ENCODE measurements around the gene TMEM138. TPM values are rescaled to one million over a fixed set of nuclear protein-coding genes. Genes with fewer than 3 reads are reported as not detected.

TMEM138 gene
- total RNA-seq, 1 experiment from 2014 or later = 46.3 TPM

- Mint-ChIP-seq H3K36me3 (ENCODE audit: insufficient read depth, unreplicated experiment) (peaks cover 99% of the 10 kb centered on the region), H3K27me3 (ENCODE audit: insufficient read depth, unreplicated experiment) (no peaks in the 10 kb centered on the region), H3K4me1 (ENCODE audit: low read depth, unreplicated experiment) (no peaks in the 10 kb centered on the region), H3K9me3 (ENCODE audit: unreplicated experiment) (no peaks in the 10 kb centered on the region), H3K4me3 (ENCODE audit: unreplicated experiment) (no peak overlapping the region), H3K27ac (ENCODE audit: unreplicated experiment) (no peak overlapping the region)
- ChIA-PET CTCF (no interaction called here), POLR2A (no interaction called here)
- no peak overlapping the region for H3K4me3 ChIP-seq (ENCODE audit: low read depth, low read length)
- no peak for TF ChIP-seq CTCF (IDR thresholded peaks at IDR 0.05; ENCODE audit: insufficient read depth in 1 of 2, low read depth in 1 of 2, low read length in 1 of 2, severe bottlenecking in 1 of 2, unreplicated experiment in 1 of 2)
- H3K9me3 ChIP-seq = no peaks in the 10 kb centered on the region
- H3K4me1 ChIP-seq = no peaks in the 10 kb centered on the region
- H3K27me3 ChIP-seq (replicated peaks; ENCODE audit: control insufficient read depth, insufficient read depth, low read length) = no peaks in the 10 kb centered on the region
- DNase-seq = no peak
- H3K36me3 ChIP-seq (ENCODE audit: control insufficient read depth, insufficient read depth, low read length) = peaks cover 6% of the 10 kb centered on the region; the same call in 1 of the 2 replicates
- intact Hi-C loops (cut with micrococcal nuclease; ENCODE audit: unreplicated experiment) = no loop called here
- no TSS peak for BruUV-seq (replicated peaks)
These were observed 53.2 kb downstream of the TMEM138 start for GRCh38 chr11:61415381-61415780.

- Histone ChIP-seq H3K4me3 (ENCODE audit: low read depth, low read length) (no peak overlapping the region), H3K9me3 (no peaks in the 10 kb centered on the region), H3K27me3 (replicated peaks; ENCODE audit: control insufficient read depth, insufficient read depth, low read length) (no peaks in the 10 kb centered on the region), H3K36me3 (ENCODE audit: control insufficient read depth, insufficient read depth, low read length) (peaks cover 9% of the 10 kb centered on the region), H3K4me1 (no peaks in the 10 kb centered on the region)
- Mint-ChIP-seq H3K9me3 (ENCODE audit: unreplicated experiment) (no peaks in the 10 kb centered on the region), H3K27me3 (ENCODE audit: insufficient read depth, unreplicated experiment) (no peaks in the 10 kb centered on the region), H3K4me3 (ENCODE audit: unreplicated experiment) (no peak overlapping the region), H3K4me1 (ENCODE audit: low read depth, unreplicated experiment) (no peaks in the 10 kb centered on the region), H3K27ac (ENCODE audit: unreplicated experiment) (no peak overlapping the region), H3K36me3 (ENCODE audit: insufficient read depth, unreplicated experiment) (peaks cover 99% of the 10 kb centered on the region)
- POLR2A ChIA-PET = no interaction called here
- CTCF ChIA-PET = no interaction called here
- BruUV-seq (replicated peaks) = no TSS peak
- intact Hi-C loops (cut with micrococcal nuclease; ENCODE audit: unreplicated experiment) = no loop called here
- DNase-seq = no peak
- TF ChIP-seq CTCF (IDR thresholded peaks at IDR 0.05; ENCODE audit: insufficient read depth in 1 of 2, low read depth in 1 of 2, low read length in 1 of 2, severe bottlenecking in 1 of 2, unreplicated experiment in 1 of 2) = no peak
These were observed 54.8 kb downstream of the TMEM138 start for GRCh38 chr11:61416941-61417340.

- H3K4me1 ChIP-seq = no peaks in the 10 kb centered on the region
- no peak overlapping the region for H3K4me3 Mint-ChIP-seq (ENCODE audit: unreplicated experiment)
- TF ChIP-seq CTCF (IDR thresholded peaks at IDR 0.05; ENCODE audit: insufficient read depth in 1 of 2, low read depth in 1 of 2, low read length in 1 of 2, severe bottlenecking in 1 of 2, unreplicated experiment in 1 of 2) = no peak
- no peaks in the 10 kb centered on the region for H3K27me3 Mint-ChIP-seq (ENCODE audit: insufficient read depth, unreplicated experiment)
- H3K9me3 ChIP-seq = no peaks in the 10 kb centered on the region
- no peak overlapping the region for H3K4me3 ChIP-seq (ENCODE audit: low read depth, low read length)
- no peaks in the 10 kb centered on the region for H3K4me1 Mint-ChIP-seq (ENCODE audit: low read depth, unreplicated experiment)
- H3K9me3 Mint-ChIP-seq (ENCODE audit: unreplicated experiment) = no peaks in the 10 kb centered on the region
- peaks cover 100% of the 10 kb centered on the region for H3K36me3 Mint-ChIP-seq (ENCODE audit: insufficient read depth, unreplicated experiment)
- no peak overlapping the region for H3K27ac Mint-ChIP-seq (ENCODE audit: unreplicated experiment)
- DNase-seq = no peak
- no peaks in the 10 kb centered on the region for H3K27me3 ChIP-seq (replicated peaks; ENCODE audit: control insufficient read depth, insufficient read depth, low read length)
- intact Hi-C loops (cut with micrococcal nuclease; ENCODE audit: unreplicated experiment) = no loop called here
- POLR2A ChIA-PET = interaction anchor here (1.2 kb wide), 1 partner anchor 12 kb away, joined by 3 read pairs; the partner anchor contains the start of genes CPSF7 and SDHAF2
- H3K36me3 ChIP-seq (ENCODE audit: control insufficient read depth, insufficient read depth, low read length) = peaks cover 9% of the 10 kb centered on the region
- CTCF ChIA-PET = no interaction called here
- no TSS peak for BruUV-seq (replicated peaks)
These were observed 55.5 kb downstream of the TMEM138 start for GRCh38 chr11:61417670-61418069.
